ENCODE data around the gene POLR1E. TPM values are rescaled to one million over a fixed set of nuclear protein-coding genes. Genes with fewer than 3 reads are reported as not detected.

Gene POLR1E
- total RNA-seq, 1 experiment from 2014 or later: 45.8 TPM

GRCh38 chr9:37451628-37452027, 34.1 kb upstream of the POLR1E start:
- Histone ChIP-seq H3K14ac (ENCODE audit: insufficient read depth, low read length) (no peak overlapping the region), H3K4me1 (ENCODE audit: insufficient read depth, low read length) (no peaks in the 10 kb centered on the region), H3K27me3 (ENCODE audit: insufficient read depth, low read length) (no peaks in the 10 kb centered on the region), H2AK5ac (ENCODE audit: insufficient read length, low read length) (no peak overlapping the region), H3K79me1 (ENCODE audit: insufficient read depth, low read depth, low read length, poor library complexity, severe bottlenecking) (peaks cover 14% of the 10 kb centered on the region), H2BK120ac (ENCODE audit: low read depth, low read length, poor library complexity, severe bottlenecking) (no peak overlapping the region), H3K23me2 (ENCODE audit: insufficient read length, low read depth, low read length, poor library complexity, severe bottlenecking) (no peaks in the 10 kb centered on the region), H4K91ac (ENCODE audit: insufficient read length, low read depth, low read length) (no peak overlapping the region), H3K27ac (ENCODE audit: insufficient read length, low read depth, low read length) (no peak overlapping the region), H2BK15ac (ENCODE audit: low read depth, low read length) (no peak overlapping the region), H3K4me2 (ENCODE audit: insufficient read depth, insufficient read length, low read length) (no peak overlapping the region), H2AFZ (ENCODE audit: low read length) (no peak overlapping the region), H3K9me3 (ENCODE audit: control insufficient read depth, low read depth, low read length) (no peaks in the 10 kb centered on the region), H4K8ac (replicated peaks; ENCODE audit: insufficient read length, low read depth, low read length) (no peak overlapping the region), H3K79me2 (ENCODE audit: insufficient read depth, low read length) (peaks cover 15% of the 10 kb centered on the region), H2BK20ac (ENCODE audit: low read depth, low read length, poor library complexity, severe bottlenecking) (no peak overlapping the region), H2BK5ac (ENCODE audit: insufficient read length, low read length) (no peak overlapping the region), H2BK12ac (ENCODE audit: insufficient read length, low read depth, low read length) (no peak overlapping the region), H3K23ac (ENCODE audit: insufficient read length, low read depth, low read length) (no peak overlapping the region), H4K5ac (ENCODE audit: insufficient read length, low read depth, low read length) (no peak overlapping the region), H3K9ac (ENCODE audit: extremely low read depth, insufficient read length, low read length) (no peak overlapping the region), H3T11ph (ENCODE audit: low read length) (no peak overlapping the region), H3K4ac (ENCODE audit: low read depth, low read length) (no peak overlapping the region), H3K18ac (ENCODE audit: insufficient read length, low read depth, low read length) (no peak overlapping the region), H4K20me1 (ENCODE audit: control insufficient read depth, insufficient read depth, insufficient read length) (no peaks in the 10 kb centered on the region), H3K56ac (ENCODE audit: insufficient read length, low read depth, low read length) (no peak overlapping the region)
- TF ChIP-seq, protein P1, sequence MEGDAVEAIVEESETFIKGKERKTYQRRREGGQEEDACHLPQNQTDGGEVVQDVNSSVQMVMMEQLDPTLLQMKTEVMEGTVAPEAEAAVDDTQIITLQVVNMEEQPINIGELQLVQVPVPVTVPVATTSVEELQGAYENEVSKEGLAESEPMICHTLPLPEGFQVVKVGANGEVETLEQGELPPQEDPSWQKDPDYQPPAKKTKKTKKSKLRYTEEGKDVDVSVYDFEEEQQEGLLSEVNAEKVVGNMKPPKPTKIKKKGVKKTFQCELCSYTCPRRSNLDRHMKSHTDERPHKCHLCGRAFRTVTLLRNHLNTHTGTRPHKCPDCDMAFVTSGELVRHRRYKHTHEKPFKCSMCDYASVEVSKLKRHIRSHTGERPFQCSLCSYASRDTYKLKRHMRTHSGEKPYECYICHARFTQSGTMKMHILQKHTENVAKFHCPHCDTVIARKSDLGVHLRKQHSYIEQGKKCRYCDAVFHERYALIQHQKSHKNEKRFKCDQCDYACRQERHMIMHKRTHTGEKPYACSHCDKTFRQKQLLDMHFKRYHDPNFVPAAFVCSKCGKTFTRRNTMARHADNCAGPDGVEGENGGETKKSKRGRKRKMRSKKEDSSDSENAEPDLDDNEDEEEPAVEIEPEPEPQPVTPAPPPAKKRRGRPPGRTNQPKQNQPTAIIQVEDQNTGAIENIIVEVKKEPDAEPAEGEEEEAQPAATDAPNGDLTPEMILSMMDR (conservative IDR thresholded peaks at IDR 0.05): no peak
- DNase-seq: no peak
- peaks cover 3 to 9% of the 10 kb centered on the region in 2 experiments; a peak in 3 of 5 replicates for H3K9me3 Mint-ChIP-seq
- no peak overlapping the region for H3K4me3 Mint-ChIP-seq
- H3K36me3 Mint-ChIP-seq (ENCODE audit: insufficient read depth in 1 of 3, low read depth in 3 of 3): peaks cover 19 to 31% (median 24%) of the 10 kb centered on the region in 3 experiments
- H3K27me3 Mint-ChIP-seq (ENCODE audit: low read depth): 0 out of 2 replicates have a peak, but pooled peaks cover 2% of the 10 kb centered on the region
- H3K27ac Mint-ChIP-seq: no peak overlapping the region
- H3K4me1 Mint-ChIP-seq: peaks cover 18 to 38% of the 10 kb centered on the region in 2 experiments
- no CpG with 5 or more reads among the region's 3 CpGs for WGBS (ENCODE audit: extremely low coverage, insufficient read length, low lambda C conversion rate)
